OCI-LY7 (cell line): ENCODE measurements around the gene HOXC6. TPM values are rescaled to one million over a fixed set of nuclear protein-coding genes. Genes with fewer than 3 reads are reported as not detected.
A peak's percentile ranks its signal among the peaks of the same experiment; 100 is the strongest.

ENCODE experiments used
- microRNA-seq: library from miRNA; unstranded; fragments of <30 nt; microRNA quantifications from one replicate; pipeline ENCODE4 v1.2.0, GENCODE V29; 2022; ENCODE audit warnings: borderline replicate concordance
- small RNA-seq: library from RNA; depleted of rRNA; stranded (forward); fragments of <200 nt; gene quantifications from one replicate; pipeline ENCODE3, GENCODE V24; 2014
- total RNA-seq, 2 experiments: library from RNA; depleted of rRNA in 1 of 2; stranded (reverse); fragments of >200 nt in 1 of 2; shearing (Covaris generic) in 1 of 2; gene quantifications; 2 replicates each; pipeline ENCODE4 v1.2.3, GENCODE V29; 2014 to 2022

The HOXC6 gene
- total RNA-seq, 2 experiments from 2014 or later, result 0.92 to 2.7 TPM

Small RNAs within 50 kb of the gene (microRNA-seq; reads per million reads assigned to microRNA genes)
- gene MIR196A2 (6.1 reads per million), gene MIR615 (9.1 reads per million, percentile 11 among the genes with 10 or more reads in this experiment)

Small RNAs within 50 kb of the gene (small RNA-seq; reads per million reads assigned to genes)
- gene HOXC5 (not detected), gene MIR196A2 (not detected), gene MIR615 (not detected)

Other genes with a start within 250 kb of the HOXC6 start
- 0.06 and 0.10 TPM in 2 replicates for gene HOXC13, start 89.6 kb upstream of the HOXC6 start, total RNA-seq (2014; rRNA removed; shearing (Covaris generic))
- gene HOXC13, start 89.6 kb upstream of the HOXC6 start, total RNA-seq (2022), result not detected in 2 replicates
- not detected in 2 replicates for gene HOXC12, start 73.5 kb upstream of the HOXC6 start, total RNA-seq (2014; rRNA removed; shearing (Covaris generic))
- not detected in 2 replicates for gene HOXC12, start 73.5 kb upstream of the HOXC6 start, total RNA-seq (2022)
- gene HOXC11, start 55.3 kb upstream of the HOXC6 start, total RNA-seq (2014; rRNA removed; shearing (Covaris generic)), result 1.4 and 2.3 TPM in 2 replicates
- gene HOXC11, start 55.3 kb upstream of the HOXC6 start, total RNA-seq (2022), result 2.7 and 3.8 TPM in 2 replicates
- 0.88 and 1.6 TPM in 2 replicates for gene HOTAIR, start 53.5 kb upstream of the HOXC6 start, total RNA-seq (2014; rRNA removed; shearing (Covaris generic))
- gene HOTAIR, start 53.5 kb upstream of the HOXC6 start, total RNA-seq (2022), result 3.6 and 5.3 TPM in 2 replicates
- gene HOXC10, start 43.3 kb upstream of the HOXC6 start, total RNA-seq (2014; rRNA removed; shearing (Covaris generic)), result 0.28 TPM in 1 of 2 replicates, not detected in the other
- gene HOXC10, start 43.3 kb upstream of the HOXC6 start, total RNA-seq (2022), result 0.25 TPM in 1 of 2 replicates, not detected in the other
- not detected in 2 replicates for gene HOXC9, start 28.3 kb upstream of the HOXC6 start, total RNA-seq (2014; rRNA removed; shearing (Covaris generic))
- gene HOXC9, start 28.3 kb upstream of the HOXC6 start, total RNA-seq (2022), result 0.42 and 0.57 TPM in 2 replicates
- not detected in 2 replicates for gene HOXC8, start 19.5 kb upstream of the HOXC6 start, total RNA-seq (2014; rRNA removed; shearing (Covaris generic))
- not detected in 2 replicates for gene HOXC8, start 19.5 kb upstream of the HOXC6 start, total RNA-seq (2022)
- gene HOXC5, start 4.6 kb downstream of the HOXC6 start, total RNA-seq (2014; rRNA removed; shearing (Covaris generic)), result not detected in 2 replicates
- not detected in 2 replicates for gene HOXC5, start 4.6 kb downstream of the HOXC6 start, total RNA-seq (2022)
- 6.2 and 7.1 TPM in 2 replicates for gene HOXC4, start 25.4 kb downstream of the HOXC6 start, total RNA-seq (2014; rRNA removed; shearing (Covaris generic))
- gene HOXC4, start 25.4 kb downstream of the HOXC6 start, total RNA-seq (2022), result 20.0 and 20.1 TPM in 2 replicates
- gene SMUG1, start 160.5 kb downstream of the HOXC6 start, total RNA-seq (2014; rRNA removed; shearing (Covaris generic)), result 28.2 and 42.5 TPM in 2 replicates
- gene SMUG1, start 160.5 kb downstream of the HOXC6 start, total RNA-seq (2022), result 36.0 and 37.9 TPM in 2 replicates